AG20443 (cell line): ENCODE results near the gene OPTN.
"Not testable (repeated sequence)": the region's sequence is repeated elsewhere in the genome, so short reads cannot be mapped to it uniquely, and the experiment has no call there.

ENCODE experiments used
- DNase-seq: peaks from one replicate; pipeline ENCODE4 v3.0.0; 2012; ENCODE audit warnings: low spot score, mixed read lengths

OPTN gene

DNA sequence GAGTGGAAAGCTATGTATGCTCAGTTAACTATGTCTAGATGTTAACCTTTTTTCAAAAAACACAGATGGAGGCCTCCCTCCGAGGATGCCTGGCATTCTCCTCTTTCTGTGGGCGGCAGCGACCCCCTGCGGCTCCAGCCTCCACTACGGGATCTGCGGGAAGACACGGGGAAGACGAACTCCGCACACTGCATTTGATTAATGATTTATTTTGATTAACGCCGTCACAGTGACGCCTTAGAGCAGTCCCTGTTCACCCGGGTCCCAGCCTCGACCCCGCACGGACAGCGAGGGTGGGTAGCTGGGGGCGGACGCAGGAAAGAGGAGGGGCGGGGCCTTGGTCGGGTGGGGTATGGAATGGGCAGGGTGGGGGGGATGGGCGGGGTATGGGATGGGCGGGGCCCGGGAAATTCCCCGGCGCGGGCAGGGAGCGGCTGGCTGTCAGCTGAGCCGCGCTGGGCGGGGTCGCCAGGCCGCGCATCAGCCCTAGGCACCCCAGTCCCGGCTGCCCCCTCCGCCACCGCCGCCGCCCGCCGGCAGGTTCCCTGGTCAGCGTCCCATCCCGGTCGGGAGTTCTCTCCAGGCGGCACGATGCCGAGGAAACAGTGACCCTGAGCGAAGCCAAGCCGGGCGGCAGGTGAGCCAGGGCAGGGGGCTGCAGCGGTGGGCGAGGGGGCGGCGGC lies at the start of gene OPTN:
Gene OPTN (plus strand): TSS at position 498 of the 683 bp plus-strand sequence. CDS start 8,960 bp downstream, outside the sequence.
- peak; percentile 96 for DNase-seq

DNA sequence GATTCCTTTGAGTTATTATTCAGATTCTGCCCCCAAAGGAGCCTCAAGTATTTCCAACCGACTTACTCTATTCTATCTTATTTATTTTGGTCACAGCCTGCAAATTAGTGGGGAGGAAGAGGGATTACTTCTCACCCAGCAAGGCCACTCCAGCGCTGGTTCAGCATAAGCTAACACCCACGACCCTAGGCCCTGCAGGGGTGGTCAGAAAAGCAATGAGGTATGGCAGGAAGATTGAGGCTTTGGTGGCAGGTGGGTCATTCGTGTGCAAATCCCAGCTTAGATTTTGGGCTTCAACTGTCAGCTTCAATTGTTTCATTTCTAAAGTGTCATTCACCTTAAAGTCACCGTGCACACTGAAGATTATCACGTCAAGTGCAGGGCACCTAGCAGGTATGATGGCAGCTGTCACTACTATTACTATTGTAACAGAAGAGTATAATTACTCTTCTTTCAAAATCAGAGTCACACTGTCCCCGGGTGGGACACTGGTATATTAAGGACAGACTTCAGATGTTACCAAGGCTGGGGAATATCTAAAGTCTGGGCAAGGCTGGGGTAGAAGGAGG lies 48.8 kb upstream of the OPTN start:
- no peak for DNase-seq

DNA sequence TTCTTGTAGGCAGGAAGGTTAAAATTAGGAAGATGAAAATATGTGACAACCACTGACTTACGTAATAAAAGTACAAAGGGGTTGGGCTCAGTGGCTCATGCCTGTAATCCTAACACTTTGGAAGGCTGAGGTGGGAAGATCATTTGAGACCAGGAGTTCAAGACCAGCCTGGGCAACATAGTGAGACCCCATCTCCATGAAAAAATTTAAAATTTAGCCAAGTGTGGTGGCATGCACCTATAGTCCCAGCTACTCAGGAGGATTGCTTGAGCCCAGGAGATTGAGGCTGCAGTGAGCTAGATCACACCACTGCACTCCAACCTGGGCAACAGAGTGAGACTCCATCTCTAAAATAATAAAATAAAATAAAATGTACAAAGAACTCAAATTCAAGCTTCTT lies 46.8 kb upstream of the OPTN start:
- not testable (repeated sequence) for DNase-seq

DNA sequence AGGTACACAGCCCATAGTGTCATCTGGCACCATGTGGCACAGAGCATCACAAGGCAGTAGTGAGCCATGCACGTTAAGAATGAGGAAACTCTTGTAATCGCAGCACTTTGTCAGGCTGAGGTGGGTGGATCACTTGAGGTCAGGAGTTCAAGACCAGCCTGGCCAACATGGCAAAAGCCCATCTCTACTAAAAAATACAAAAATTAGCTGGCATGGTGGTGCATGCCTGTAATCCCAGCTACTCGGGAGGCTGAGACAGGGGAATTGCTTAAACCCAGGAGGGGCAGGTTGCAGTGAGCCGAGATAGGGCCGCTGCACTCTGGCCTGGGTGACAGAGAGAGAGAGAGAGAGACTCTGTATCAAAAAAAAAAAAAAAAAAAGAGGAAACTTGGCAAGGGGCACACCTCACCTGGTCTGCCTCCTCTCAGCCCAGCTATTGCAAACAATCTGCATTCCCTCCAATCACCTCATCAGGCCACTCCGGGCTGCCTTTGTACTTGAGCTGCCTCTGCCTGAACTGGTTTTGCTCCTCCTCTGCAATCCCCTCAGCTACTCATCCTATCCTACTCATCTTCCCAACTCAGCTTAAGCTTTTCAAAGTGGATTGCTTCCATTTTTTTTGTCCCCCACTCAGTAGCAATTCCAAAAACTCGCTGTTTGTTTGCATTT lies 46.0 kb upstream of the OPTN start:
- no peak for DNase-seq

DNA sequence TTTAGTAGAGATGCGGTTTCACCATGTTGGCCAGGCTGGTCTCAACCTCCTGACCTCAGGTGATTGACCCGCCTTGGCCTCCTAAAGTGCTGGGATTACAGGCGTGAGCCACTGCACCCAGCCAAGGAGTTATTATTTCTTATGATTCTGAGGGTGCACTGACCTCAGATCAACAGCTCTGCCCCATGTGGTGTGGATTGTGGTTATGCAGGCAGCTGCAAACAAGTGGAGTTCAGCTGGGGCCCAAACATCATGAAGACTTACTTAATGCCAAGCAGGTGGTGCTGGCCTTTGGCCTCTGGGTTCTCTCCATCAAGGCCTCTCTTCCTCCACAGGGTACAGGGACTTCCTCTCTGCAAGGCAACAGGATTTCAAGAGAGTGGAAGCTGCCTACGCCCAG lies 45.1 kb upstream of the OPTN start:
- no peak for DNase-seq

DNA sequence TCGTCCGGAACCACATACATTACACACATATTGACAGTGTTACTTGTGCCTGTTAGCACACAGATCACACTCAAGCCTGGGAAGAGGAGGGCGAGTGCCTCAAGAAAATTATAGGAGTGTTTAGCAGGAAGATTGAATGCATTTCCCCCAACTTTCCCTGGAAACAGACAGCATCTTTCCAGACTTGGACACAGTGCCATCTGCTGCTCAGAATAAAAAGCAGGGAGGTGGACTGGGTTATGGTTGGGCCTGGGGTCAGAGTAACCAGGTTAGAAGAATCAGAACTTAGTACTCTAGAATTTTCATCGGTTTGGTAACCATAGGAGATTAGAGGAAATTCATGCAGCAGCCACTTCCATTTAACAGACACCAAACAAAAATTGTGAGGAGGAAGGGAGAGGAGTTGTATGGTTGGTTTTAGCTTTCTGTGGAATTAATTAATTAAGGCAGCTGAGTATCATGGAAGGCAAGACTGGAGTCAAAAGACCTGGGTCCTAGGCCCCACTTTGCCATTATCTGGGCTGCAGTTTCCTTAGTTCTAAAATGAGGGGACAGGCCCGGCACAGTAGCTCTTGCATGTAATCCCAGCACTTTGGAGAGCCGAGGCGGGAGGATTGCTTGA lies 43.4 kb upstream of the OPTN start:
- peak; percentile 32 for DNase-seq

DNA sequence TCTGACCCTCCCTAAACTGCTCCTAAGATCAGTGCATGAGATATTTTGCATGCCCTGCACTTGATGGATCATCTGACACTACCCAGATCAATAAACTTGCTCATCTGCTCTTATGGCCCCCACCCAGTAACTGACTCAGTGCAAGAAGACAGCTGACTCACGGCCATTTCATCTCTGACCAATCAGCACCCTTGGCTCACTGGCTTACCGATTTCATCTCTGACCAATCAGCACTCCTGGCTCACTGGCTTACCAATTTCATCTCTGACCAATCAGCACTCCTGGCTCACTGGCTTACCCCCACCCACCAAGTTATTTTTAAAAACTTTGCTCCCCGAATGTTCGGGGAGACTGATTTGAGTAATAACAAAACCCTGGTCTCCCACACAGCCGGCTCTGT lies 37.2 kb upstream of the OPTN start:
- DNase-seq, result no peak

DNA sequence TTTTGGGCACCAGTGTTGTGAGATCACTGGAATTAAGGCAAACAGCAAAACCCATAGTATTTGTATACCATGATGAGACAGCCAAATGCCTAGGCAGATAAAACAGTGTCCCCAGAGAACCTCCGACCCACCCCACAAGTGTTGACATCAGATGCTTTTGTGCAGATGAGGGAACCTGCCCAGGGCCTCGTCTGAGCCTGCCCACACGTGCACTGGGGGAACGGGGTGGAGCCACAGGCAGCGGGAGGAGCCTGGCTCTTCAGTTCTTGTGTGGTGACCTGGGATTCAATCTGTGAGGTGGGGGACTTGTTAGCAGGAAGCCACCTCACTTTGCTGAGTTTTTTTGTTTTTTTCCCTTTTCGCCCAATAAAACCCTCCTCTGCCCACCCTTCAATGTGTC lies 33.4 kb upstream of the OPTN start:
- DNase-seq, result no peak

DNA sequence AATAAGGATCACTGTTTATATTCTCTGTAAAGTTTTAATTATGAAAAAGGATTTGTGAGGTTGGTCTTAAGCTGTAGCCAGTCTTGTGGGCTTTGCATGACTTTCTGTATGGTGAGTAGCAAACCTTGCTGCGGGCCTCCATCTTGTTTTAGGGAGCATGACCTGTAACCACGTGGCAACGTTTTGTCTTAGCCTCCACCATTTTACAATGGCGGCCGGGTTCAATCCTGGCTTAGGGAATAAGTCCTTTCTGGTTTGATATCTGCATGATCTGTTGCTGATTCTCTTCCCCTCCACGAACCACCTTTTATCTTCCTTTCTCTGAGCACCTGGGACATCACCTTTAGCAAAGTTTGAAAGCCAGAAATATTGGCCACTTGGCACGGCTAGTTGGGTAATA lies 32.5 kb upstream of the OPTN start:
- no peak for DNase-seq

DNA sequence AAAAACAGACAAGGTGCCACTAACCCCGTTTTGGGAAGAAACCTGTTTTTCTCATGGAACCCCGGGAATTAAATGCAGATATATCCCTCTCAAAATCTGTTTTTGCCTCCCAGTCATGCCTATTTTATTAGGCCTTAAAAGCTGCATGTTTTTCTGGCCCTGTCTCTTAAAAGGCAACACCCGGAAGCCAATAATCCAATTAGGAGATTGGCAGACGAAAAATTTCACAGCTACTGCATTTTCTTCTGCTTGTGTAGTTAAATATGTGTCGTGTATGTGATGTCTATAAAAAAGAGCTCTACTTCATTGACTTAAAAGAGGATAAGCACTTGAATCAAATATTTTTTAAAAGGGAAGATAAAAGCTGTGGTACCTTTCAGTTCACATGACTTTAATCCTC lies 31.9 kb upstream of the OPTN start:
- no peak for DNase-seq

DNA sequence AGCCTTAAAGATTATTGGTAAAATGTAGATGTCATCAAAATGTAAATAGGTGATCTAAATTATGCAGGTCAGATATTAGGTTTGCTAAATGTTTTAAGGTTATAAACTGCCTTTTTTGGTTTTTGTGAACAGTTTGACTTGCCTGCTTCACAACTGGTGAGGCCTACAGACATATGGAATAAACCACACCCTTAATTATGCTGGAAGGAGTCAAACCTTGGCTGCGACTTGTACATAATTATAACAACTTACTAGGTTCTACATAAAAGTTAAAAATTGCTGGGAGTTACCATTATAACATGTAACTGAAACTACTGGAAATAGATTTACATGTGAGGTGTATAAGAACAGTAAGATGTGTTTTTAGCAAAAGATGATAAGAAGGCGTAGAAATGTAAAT lies 31.5 kb upstream of the OPTN start:
- DNase-seq, result no peak

DNA sequence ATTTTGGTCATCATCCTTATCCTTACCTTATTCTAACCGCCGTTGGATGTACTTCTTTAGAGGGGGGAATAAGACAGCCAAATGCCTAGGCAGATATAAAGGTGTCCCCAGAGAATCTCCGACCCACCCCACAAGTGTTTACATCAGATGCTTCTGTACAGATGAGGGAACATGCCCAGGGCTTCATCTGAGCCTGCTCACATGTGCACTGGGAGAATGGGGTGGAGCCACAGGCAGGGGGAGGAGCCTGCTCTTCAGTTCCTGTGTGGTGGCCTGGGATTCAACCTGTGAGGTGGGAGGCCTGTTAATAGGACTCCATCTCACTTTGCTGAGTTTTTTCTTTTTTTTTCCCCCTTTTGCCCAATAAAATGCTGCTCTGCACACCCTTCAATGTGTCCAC lies 27.6 kb upstream of the OPTN start:
- no peak for DNase-seq

DNA sequence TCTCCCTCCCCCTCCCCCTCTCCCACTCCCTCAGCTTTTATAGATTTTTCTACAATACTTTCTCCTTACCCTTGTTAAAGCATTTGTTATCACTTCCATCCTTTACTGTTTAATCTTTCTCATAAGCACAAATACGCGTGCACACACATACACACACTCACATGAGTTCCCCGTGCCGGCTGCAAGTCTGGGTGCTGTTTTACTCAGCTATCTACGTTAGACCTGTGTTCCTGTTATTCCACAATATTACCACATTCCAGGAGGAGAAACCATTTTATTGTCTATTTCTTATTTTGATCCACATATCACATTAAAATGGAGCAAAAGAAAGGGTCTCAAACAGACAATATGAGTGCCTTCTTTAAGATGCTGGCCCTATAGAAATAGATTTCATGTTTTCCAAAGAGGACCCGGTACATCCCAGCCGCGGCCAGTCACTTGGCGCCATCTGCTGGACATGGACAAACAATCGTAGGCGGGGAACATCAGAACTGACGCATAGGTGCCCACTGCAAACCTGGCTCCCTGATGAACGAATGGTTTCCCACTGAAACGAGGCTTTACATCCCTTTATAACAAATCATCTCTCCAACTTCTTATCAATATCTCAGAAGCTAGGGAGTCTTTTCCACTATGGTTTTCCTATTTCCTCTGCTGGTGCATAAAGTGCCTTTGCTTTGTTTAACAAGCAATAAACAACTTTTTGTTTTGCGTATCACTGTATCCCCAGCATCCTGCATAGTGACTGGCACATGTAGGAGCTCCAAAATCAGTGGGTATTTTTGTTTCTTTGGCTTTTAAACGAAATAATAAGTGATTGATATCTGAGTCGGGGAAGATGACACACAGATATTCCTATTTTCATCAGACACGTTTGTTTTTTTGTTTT lies 25.2 kb upstream of the OPTN start:
- peak; percentile 85 for DNase-seq

DNA sequence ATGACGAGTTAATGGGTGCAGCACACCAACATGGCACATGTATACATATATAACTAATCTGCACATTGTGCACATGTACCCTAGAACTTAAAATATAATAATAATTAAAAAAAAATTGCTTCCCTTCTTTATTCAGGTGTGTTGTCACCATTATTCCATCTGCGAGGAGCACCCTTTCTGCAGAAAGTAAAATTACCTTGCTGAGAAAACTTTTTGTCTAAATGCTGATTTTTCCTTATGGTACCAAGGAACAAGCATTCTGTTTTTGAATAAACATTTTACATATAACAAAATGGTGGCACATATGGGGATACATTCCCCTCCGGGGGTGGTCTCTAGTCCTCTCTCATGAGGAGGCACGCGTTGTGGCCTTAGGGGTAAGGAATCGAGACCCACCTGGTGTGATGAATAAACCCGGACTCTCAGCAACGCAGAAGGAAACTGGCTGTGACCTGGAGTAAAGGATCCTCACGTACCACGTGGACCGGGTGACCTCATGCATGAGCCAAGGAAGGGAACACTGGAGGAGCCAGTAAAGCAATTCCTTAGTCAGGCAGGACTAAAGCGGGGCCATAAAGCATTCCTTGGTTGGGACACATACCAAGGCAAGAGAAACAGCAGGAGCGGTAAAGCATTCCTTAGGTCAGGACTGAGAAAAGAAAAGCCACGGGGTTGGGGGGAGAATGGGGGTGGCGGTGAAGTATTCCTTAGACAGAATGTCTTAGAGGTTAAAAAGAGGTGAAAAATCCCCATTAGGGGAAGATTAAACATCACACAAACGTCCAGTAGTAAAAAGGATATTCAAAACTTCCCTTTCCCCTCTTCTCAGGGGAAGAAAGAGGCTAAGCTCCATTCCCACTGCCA lies 20.8 kb upstream of the OPTN start:
- no peak for DNase-seq

DNA sequence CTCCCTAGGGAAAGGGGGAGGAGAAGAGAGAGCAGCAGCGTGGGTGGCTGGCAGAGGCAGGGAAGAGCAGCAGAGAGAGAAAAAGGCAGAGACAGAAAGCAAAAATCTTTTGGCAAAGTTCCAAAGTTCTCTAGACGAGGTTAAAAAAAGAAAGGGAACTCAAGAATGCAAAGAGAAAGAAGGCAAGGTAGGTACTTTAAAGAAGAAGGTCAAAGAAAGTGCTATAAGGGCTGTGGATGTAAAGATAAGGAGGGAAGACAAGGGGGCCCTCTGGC lies 20.2 kb upstream of the OPTN start:
- DNase-seq, result no peak

DNA sequence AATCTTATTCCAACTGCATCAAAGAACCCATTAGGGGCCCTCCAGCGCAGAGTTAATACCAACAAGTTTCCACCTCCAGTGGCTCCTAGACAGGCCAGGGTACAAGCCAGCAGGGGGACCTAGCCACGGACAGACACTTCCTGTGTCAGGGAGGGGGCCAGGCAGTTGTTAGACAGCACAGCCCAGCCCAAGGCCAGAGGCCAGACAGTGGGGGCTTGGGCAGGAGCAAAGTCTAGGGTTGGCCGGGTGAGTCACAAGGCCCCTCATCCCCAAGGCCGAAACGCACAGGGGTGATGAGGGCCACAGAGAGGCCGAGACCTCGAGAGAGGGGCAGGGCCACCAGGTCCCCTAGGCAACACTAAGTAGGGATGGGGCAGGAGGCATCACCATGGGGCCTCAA lies 19.3 kb upstream of the OPTN start:
- no peak for DNase-seq

DNA sequence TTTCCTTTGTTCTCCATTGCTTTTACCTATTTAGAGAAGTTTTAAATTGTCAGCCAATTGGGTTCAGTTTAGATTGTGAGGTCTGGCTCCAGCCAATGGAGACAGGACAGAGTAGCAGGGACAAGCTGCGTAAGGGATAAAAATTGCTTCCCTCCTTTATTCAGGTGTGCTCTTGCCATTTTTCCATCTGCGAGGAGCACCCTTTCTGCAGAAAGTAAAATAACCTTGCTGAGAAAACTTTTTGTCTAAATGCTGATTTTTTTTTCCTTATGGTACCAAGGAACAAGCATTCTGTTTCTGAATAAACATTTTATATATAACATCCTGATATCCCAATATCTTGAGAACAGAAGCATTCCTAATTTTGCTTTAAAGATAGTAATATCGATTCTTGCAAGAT lies 16.3 kb upstream of the OPTN start:
- not testable (repeated sequence) for DNase-seq

DNA sequence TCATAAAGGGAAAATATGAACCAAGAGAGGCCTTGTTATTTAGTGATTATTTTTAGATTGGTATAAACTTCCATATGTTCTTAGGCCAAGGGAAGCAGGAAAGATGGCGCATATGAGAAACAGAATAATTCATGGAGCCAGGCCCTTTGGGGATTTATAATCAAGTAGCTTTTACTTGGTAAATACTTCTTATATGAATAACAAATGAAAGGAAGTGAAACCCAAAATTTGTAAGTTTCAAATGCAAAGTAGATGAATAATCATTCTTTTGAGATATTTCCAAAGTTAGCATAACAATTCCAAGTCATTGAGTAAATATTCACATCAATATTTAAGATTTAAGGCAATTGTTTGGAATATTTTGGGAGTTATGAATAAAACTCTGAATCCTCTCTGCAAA lies 13.9 kb upstream of the OPTN start:
- no peak for DNase-seq

DNA sequence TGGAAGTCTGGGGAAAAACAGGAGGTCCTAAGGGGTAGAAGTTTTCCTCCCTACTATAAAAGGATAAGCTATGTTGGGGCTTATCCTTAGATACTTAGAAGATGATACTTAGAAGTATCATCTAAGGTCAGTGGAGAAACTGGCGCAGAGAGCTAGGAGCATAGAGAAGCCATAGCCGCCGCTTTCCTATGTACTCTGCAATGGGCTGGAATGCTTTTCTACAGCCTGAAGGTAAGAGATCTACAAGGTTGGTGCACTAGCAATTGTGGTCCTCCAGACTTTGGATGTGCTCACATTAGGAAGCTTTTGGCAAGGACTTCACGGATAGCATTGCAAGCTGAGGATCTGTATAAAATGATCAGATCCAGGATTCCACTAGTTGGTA lies 12.4 kb upstream of the OPTN start:
- DNase-seq, result no peak

DNA sequence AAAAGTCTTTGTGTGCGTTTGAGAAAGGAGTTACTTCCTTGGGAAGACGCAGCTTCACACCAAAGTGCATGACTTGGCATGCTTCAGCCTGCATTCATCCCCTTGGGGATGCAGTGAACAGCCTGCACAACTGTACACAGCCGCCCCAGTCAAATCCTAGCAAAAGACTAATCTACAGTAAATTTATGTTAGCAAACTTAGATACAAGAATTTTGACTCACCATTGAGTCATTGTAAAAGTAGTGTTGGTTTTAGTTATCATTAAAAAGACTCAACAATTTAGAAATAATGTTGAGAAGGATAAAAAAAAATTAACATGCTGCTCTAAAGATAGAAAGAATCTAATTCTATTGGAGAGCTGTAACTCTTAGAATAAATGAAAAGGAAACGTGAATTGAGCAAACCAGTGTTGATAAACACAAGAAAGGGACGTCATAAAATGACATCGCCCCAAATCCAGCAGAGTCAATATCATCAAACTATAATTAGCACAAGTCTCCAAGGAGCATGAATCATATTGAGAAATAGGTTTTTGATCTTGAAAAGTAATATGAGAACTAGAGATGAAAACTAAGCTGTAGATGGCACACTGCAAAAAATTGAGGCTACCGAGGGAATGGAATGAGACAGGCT lies 11.9 kb upstream of the OPTN start:
- DNase-seq, result peak; percentile 67

DNA sequence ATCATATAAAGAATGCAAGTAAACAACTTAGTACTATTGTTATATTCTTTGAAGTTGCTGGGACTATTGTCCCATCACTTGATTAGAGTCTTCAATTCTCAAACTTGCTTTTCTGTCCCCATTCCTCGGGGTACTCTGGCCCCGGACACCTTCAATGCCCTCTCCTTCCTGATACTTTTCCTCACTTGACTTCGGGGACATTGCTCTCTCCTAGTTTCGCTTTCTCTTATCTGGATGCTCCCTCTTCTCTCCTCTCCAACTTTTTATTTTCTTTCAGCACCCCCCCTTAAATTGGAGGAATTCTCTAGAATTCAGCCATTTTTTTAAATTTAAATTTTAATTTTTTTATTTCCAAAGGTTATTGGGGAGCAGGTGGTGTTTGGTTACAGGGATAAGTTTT lies 10.6 kb upstream of the OPTN start:
- no peak for DNase-seq
